GM12875 (cell line): ENCODE data around the gene TRIM14.
"Not testable (repeated sequence)": the region's sequence is repeated elsewhere in the genome, so short reads cannot be mapped to it uniquely, and the experiment has no call there.

Experiments
- H3K4me3 ChIP-seq: one replicate; pipeline ENCODE4 v1.5.1; 2011; ENCODE audit warnings: low read depth, low read length, control low read depth
- CTCF ChIP-seq: IDR thresholded peaks from 2 replicates; pipeline ENCODE4 v1.5.1; 2011; ENCODE audit warnings: low read depth, mild to moderate bottlenecking, control low read depth, inconsistent platforms, low read length, moderate library complexity, borderline replicate concordance; ENCODE audit not compliant: insufficient read depth

TRIM14 gene

DNA sequence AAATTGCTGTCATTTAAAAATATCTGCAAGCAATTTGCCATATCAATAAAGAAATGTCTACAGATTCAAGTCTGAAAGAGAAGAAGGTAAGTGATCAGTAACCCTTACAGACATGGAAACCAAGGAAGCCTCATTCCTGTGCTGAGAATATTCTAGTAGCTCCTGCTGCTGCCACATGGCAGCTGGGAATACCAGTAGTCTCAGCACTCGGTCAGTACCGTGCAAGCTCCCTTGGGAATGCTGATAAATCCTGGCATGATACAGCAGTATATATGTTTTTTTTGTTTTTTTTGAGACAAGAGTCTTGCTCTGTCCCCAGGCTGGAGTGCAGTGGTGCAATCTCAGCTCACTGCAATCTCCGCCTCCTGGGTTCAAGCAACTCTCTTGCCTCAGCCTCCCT is 34.6 kb downstream of the TRIM14 start:
- TF ChIP-seq CTCF, result no peak
- no peak overlapping the region for H3K4me3 ChIP-seq

DNA sequence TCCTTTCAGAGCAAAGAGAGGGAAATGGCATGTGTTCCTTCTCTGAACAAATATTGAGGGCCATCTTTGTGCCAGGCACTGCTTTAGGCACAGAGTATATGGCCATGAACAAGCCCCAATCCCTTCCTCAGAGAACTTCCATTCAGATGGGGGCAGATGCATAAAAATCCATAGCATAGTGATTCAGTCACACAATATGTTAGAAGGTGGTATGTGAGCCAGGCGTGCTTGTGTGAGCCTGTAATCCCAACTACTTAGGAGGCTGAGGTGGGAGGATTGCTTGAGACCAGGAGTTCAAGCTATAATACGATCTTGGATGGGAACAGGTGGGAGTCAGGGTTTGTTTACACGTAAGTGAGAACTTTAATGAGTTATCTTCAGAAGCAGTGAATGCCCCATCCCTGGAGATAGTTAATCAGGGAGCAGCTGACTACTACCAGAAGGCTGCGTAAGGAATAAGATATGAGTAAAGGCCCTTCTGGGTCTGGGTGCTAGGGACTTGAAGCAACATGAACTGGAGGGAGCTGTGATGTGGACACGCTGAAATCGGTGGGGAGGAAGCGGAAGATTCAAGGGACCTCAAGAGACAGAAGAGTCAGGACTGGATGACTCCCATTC is 35.3 kb downstream of the TRIM14 start:
- H3K4me3 ChIP-seq, result no peak overlapping the region
- TF ChIP-seq CTCF, result no peak

GRCh38 chr9:98083061-98083501 is 35.9 kb downstream of the TRIM14 start:
- no peak overlapping the region for H3K4me3 ChIP-seq
- no peak for TF ChIP-seq CTCF

DNA sequence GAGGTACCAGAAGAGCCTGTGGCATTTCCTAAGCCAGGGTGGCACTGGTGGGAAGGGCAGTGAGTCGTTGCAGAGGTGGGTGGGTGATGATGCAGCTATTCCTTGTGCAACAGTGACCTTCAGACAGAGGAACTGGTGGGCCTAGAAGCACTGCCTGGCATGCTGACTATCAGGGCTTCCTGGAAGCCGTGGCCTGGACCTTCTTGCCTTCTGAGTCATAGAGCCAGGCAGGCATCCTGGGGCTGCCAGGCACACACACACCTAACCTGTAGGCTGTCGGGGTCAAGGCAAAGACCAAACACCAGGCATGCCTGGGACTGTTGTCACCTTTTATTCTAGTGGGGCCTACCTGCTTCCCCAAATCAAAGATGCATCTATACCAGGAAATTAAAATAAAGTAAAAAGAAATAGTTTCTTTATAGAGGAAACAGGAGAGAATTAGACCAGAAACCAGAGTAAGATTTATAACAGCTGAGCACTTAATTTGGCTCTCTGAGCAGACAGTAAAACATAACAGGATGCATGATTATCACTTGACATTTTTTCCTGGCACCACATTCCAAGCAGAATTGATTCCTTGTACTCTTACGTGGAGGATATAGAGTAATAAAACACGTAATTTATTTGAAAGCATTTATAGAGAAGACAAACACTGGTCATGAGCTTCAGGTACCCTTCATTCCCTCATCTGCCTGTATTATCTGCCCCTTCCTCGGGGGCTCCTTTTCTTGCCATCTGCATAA is 37.4 kb downstream of the TRIM14 start:
- H3K4me3 ChIP-seq, result no peak overlapping the region
- TF ChIP-seq CTCF, result no peak

DNA sequence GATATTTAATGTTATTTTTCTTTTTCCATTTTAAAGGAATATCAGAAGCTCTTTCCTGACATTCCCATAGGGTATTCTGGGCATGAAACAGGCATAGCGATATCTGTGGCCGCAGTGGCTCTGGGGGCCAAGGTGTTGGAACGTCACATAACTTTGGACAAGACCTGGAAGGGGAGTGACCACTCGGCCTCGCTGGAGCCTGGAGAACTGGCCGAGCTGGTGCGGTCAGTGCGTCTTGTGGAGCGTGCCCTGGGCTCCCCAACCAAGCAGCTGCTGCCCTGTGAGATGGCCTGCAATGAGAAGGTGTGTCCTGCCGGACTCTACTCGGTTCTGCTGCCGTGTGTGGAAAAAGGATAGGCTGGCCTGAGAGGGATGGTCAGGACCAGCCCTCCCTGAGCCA is 38.2 kb downstream of the TRIM14 start:
- no peak for TF ChIP-seq CTCF
- H3K4me3 ChIP-seq, result no peak overlapping the region

DNA sequence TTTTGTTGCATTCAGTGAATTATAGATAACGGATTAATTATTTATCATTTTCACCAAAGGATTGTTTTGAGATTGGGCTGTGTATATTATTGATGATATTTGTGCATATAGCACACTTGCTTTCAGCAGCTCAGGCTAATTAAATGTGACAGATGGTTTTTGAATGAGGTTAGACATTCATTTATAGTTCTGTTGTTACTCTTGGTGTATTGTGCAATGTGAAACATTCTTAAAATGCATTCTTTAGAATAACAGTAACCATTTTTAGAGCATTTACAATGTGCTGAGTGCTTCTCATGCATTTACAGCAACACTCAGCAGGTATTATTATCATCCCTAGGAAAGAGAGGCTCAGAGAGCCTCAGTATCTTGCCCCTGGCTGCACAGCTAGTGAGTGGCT is 38.7 kb downstream of the TRIM14 start:
- H3K4me3 ChIP-seq, result no peak overlapping the region
- TF ChIP-seq CTCF, result no peak

GRCh38 chr9:98078895-98079294 is 40.1 kb downstream of the TRIM14 start:
- TF ChIP-seq CTCF, result no peak
- no peak overlapping the region for H3K4me3 ChIP-seq

DNA sequence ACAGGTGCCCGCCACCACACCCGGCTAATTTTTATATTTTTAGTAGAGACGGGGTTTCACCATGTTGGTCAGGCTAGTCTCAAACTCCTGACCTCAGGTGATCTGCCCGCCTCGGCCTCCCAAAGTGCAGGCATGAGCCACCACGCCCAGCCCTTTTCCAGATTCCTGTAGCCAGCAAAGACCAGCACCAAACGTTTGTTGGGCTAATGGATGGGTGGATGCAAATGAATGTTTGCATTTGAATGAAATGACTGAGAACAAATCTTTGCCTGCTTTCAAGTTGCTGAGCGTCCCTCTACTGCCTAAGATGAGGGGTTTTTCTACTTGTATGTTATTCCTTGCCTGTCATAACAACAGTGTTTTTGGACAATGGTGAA is 42.5 kb downstream of the TRIM14 start:
- H3K4me3 ChIP-seq, result not testable (repeated sequence)
